ENCODE results near the gene TUBGCP5.

- no peak for TF ChIP-seq EZH2 (IDR thresholded peaks at IDR 0.05)
- no peak for TF ChIP-seq POLR2AphosphoS5 (IDR thresholded peaks at IDR 0.05; ENCODE audit: borderline replicate concordance, low read depth, low read length)
- no peak for TF ChIP-seq FOXP2 (optimal IDR thresholded peaks at IDR 0.05; ENCODE audit: control extremely low read depth, extremely low read length, insufficient read depth)
These were observed 33.3 kb upstream of the TUBGCP5 start for GRCh38 chr15:23072633-23073032.
